Measurements from ENCODE around the gene GCDH.
A peak's percentile ranks its signal among the peaks of the same experiment; 100 is the strongest.

GRCh38 chr19:12881172-12881808 lies 9.7 kb upstream of the GCDH start, which contains the start of gene DNASE2:
- TF ChIP-seq TAF1 (IDR thresholded peaks at IDR 0.05; ENCODE audit: borderline replicate concordance, insufficient read depth, low read length), result 0 out of 2 replicates have a peak, but pooled peaks have one; percentile 34
- TF ChIP-seq REST (IDR thresholded peaks at IDR 0.05; ENCODE audit: insufficient read depth in 1 of 2, low read depth in 2 of 2, low read length in 2 of 2), result no peak
- peak; percentile 52; the same call in 1 of the 2 replicates for TF ChIP-seq POLR2AphosphoS5 (IDR thresholded peaks at IDR 0.05; ENCODE audit: low read depth, low read length)
- no peak for TF ChIP-seq SIN3A (IDR thresholded peaks at IDR 0.05; ENCODE audit: borderline replicate concordance, insufficient read depth, low read length)
